SU-DHL-6 (cell line): Measurements from ENCODE around the gene LRRK1.

Source experiments
- H2AFZ ChIP-seq: fragments of 200-600 bp; sonication (generic); 2 replicates; pipeline ENCODE4 v1.6.1; 2014; ENCODE audit warnings: low read depth, mild to moderate bottlenecking, moderate library complexity, mixed read lengths, antibody characterized with exemption, low read length; ENCODE audit not compliant: severe bottlenecking
- H3F3A ChIP-seq: fragments of 200-600 bp; shearing (Covaris generic); 2 replicates; pipeline ENCODE4 v1.6.0; 2016; ENCODE audit warnings: antibody characterized with exemption, mild to moderate bottlenecking; ENCODE audit not compliant: insufficient read depth
- H3K27ac ChIP-seq: fragments of 200-600 bp; sonication (generic); 2 replicates; pipeline ENCODE4 v1.5.1; 2016; ENCODE audit warnings: low read depth, mild to moderate bottlenecking, low read length, moderate library complexity, mixed read lengths
- H3K27me3 ChIP-seq: fragments of 200-600 bp; sonication (generic), shearing (Covaris generic); 2 replicates; pipeline ENCODE4 v1.6.0; 2014; ENCODE audit warnings: mild to moderate bottlenecking, low read length
- H3K36me3 ChIP-seq: fragments of 200-600 bp; sonication (generic); 2 replicates; pipeline ENCODE4 v1.6.1; 2014; ENCODE audit warnings: mild to moderate bottlenecking, low read length, mixed read lengths
- H3K4me2 ChIP-seq: fragments of 300-600, 200-600 bp; shearing (Covaris generic), sonication (generic); 2 replicates; pipeline ENCODE4 v1.6.0; 2014; ENCODE audit warnings: low read length, low read depth, mild to moderate bottlenecking; ENCODE audit not compliant: poor library complexity, severe bottlenecking
- H3K4me3 ChIP-seq: fragments of 200-600 bp; sonication (generic); 2 replicates; pipeline ENCODE4 v1.5.1; 2014; ENCODE audit warnings: antibody characterized with exemption, low read length, mild to moderate bottlenecking, mixed read lengths; ENCODE audit not compliant: insufficient read depth, poor library complexity, severe bottlenecking
- H3K79me2 ChIP-seq: fragments of 200-600 bp; sonication (generic); 2 replicates; pipeline ENCODE4 v1.6.1; 2014; ENCODE audit warnings: mild to moderate bottlenecking, low read length, moderate library complexity; ENCODE audit not compliant: insufficient read depth
- H3K9ac ChIP-seq: fragments of 200-600 bp; sonication (generic); 2 replicates; pipeline ENCODE4 v1.7.0; 2014; ENCODE audit warnings: mild to moderate bottlenecking, low read length
- H3K9me2 ChIP-seq: fragments of 200-600 bp; sonication (generic); replicated peaks from 2 replicates; pipeline ENCODE4 v1.6.1; 2014; ENCODE audit warnings: low read length; ENCODE audit not compliant: insufficient read depth
- H3K9me3 ChIP-seq: fragments of 200-600 bp; sonication (generic); 2 replicates; pipeline ENCODE4 v1.6.1; 2014; ENCODE audit warnings: low read length, mixed read lengths; ENCODE audit not compliant: insufficient read depth
- H4K20me1 ChIP-seq: fragments of 200-600 bp; sonication (generic); 2 replicates; pipeline ENCODE4 v1.6.1; 2014; ENCODE audit warnings: low read depth, mild to moderate bottlenecking, antibody characterized with exemption, low read length, moderate library complexity, mixed read lengths
- EZH2phosphoT487 ChIP-seq: fragments of 200-600 bp; sonication (generic), shearing (Covaris generic); conservative IDR thresholded peaks from 2 replicates; pipeline ENCODE4 v1.6.1; 2018; ENCODE audit warnings: mild to moderate bottlenecking, antibody characterized with exemption, low read length, moderate library complexity, mixed read lengths
- TF ChIP-seq, protein P1 (sequence below): fragments of 200-600 bp; sonication (generic); IDR thresholded peaks from one replicate; pipeline ENCODE4 v1.5.1; 2017; ENCODE audit warnings: antibody characterized with exemption, mild to moderate bottlenecking, low read length, moderate library complexity; ENCODE audit not compliant: insufficient read depth, poor library complexity, severe bottlenecking

LRRK1 gene

DNA sequence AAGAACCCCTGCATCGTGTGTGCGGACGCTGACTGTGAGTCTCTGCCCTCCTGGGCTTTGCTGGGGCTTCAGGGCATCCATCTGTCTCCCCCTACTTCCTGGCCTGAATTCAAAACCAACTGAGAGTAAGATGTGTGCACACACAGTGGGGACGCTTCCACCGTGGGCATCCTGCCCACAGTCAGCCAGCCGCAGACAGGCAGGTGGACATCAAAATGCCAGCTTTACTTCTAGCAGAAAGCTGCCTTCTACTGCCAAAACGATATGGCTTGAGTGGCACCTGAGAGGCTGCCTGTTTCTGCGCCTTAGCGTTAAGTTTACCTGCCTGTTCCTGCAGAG, 21.0 kb upstream of the LRRK1 start:
- H3K9me3 ChIP-seq = no peaks in the 10 kb centered on the region
- H3K9ac ChIP-seq = no peak overlapping the region
- H3K27ac ChIP-seq = no peak overlapping the region
- H3K4me2 ChIP-seq = no peak overlapping the region
- no peaks in the 10 kb centered on the region for H4K20me1 ChIP-seq
- H3K9me2 ChIP-seq = no peaks in the 10 kb centered on the region
- H3F3A ChIP-seq = no peaks in the 10 kb centered on the region
- H3K4me3 ChIP-seq = no peak overlapping the region
- H3K79me2 ChIP-seq = no peaks in the 10 kb centered on the region
- H3K36me3 ChIP-seq = no peaks in the 10 kb centered on the region
- H3K27me3 ChIP-seq = no peaks in the 10 kb centered on the region
- H2AFZ ChIP-seq = no peak overlapping the region
- TF ChIP-seq EZH2phosphoT487 = no peak
- TF ChIP-seq, protein P1, sequence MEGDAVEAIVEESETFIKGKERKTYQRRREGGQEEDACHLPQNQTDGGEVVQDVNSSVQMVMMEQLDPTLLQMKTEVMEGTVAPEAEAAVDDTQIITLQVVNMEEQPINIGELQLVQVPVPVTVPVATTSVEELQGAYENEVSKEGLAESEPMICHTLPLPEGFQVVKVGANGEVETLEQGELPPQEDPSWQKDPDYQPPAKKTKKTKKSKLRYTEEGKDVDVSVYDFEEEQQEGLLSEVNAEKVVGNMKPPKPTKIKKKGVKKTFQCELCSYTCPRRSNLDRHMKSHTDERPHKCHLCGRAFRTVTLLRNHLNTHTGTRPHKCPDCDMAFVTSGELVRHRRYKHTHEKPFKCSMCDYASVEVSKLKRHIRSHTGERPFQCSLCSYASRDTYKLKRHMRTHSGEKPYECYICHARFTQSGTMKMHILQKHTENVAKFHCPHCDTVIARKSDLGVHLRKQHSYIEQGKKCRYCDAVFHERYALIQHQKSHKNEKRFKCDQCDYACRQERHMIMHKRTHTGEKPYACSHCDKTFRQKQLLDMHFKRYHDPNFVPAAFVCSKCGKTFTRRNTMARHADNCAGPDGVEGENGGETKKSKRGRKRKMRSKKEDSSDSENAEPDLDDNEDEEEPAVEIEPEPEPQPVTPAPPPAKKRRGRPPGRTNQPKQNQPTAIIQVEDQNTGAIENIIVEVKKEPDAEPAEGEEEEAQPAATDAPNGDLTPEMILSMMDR = no peak

GRCh38 chr15:100898661-100899462, 20.3 kb upstream of the LRRK1 start:
- TF ChIP-seq EZH2phosphoT487 = no peak
- TF ChIP-seq, protein P1 = no peak
- no peak overlapping the region for H3K4me3 ChIP-seq
- no peaks in the 10 kb centered on the region for H4K20me1 ChIP-seq
- H3K4me2 ChIP-seq = no peak overlapping the region
- H3K9me3 ChIP-seq = no peaks in the 10 kb centered on the region
- no peaks in the 10 kb centered on the region for H3K79me2 ChIP-seq
- no peaks in the 10 kb centered on the region for H3K9me2 ChIP-seq
- no peaks in the 10 kb centered on the region for H3K36me3 ChIP-seq
- no peak overlapping the region for H3K27ac ChIP-seq
- H3K9ac ChIP-seq = no peak overlapping the region
- H2AFZ ChIP-seq = no peak overlapping the region
- H3F3A ChIP-seq = no peaks in the 10 kb centered on the region
- no peaks in the 10 kb centered on the region for H3K27me3 ChIP-seq

GRCh38 chr15:100899601-100900000, 19.6 kb upstream of the LRRK1 start:
- Histone ChIP-seq H3K27me3 (no peaks in the 10 kb centered on the region), H3K4me2 (no peak overlapping the region), H4K20me1 (no peaks in the 10 kb centered on the region), H2AFZ (no peak overlapping the region), H3K9me2 (no peaks in the 10 kb centered on the region), H3K79me2 (no peaks in the 10 kb centered on the region), H3K9me3 (no peaks in the 10 kb centered on the region), H3K27ac (no peak overlapping the region), H3K9ac (no peak overlapping the region), H3K36me3 (no peaks in the 10 kb centered on the region), H3F3A (no peaks in the 10 kb centered on the region), H3K4me3 (no peak overlapping the region)
- TF ChIP-seq, protein P1 = no peak
- no peak for TF ChIP-seq EZH2phosphoT487
